GM12864 (cell line): ENCODE data around the gene TMEM208.
A peak's percentile ranks its signal among the peaks of the same experiment; 100 is the strongest.

Experiments
- DNase-seq: peaks from one replicate; pipeline ENCODE4 v3.0.0-alpha.2; 2011; ENCODE audit warnings: low read depth
- H3K4me3 ChIP-seq: 2 replicates; pipeline ENCODE4 v1.5.1; 2011; ENCODE audit warnings: mild to moderate bottlenecking, low read depth, low read length, control low read depth
- CTCF ChIP-seq: IDR thresholded peaks from 2 replicates; pipeline ENCODE4 v1.5.1; 2011; ENCODE audit warnings: low read depth, mild to moderate bottlenecking, moderate library complexity, low read length, control low read depth, inconsistent platforms; ENCODE audit errors: missing control alignments

TMEM208 gene

GRCh38 chr16:67191995-67192681 is 34.8 kb upstream of the TMEM208 start, which contains the start of gene E2F4:
Gene E2F4 (plus strand): TSS chr16:67192155. CDS start chr16:67192228, 73 bp downstream.
- peak; percentile 80 for DNase-seq
- no peak for TF ChIP-seq CTCF
- H3K4me3 ChIP-seq = peak within 1 kb of the TSS; percentile 84

GRCh38 chr16:67192781-67193361 is 34.1 kb upstream of the TMEM208 start:
- DNase-seq = no peak
- H3K4me3 ChIP-seq = peak overlapping the region; percentile 84
- no peak for TF ChIP-seq CTCF

- H3K4me3 ChIP-seq = peak overlapping the region; percentile 84
- DNase-seq = no peak
- no peak for TF ChIP-seq CTCF
Observed at GRCh38 chr16:67193536-67193935, 33.4 kb upstream of the TMEM208 start.

GRCh38 chr16:67194260-67194659 is 32.7 kb upstream of the TMEM208 start:
- no peak for TF ChIP-seq CTCF
- no peak for DNase-seq
- no peak overlapping the region for H3K4me3 ChIP-seq

GRCh38 chr16:67195676-67196075 is 31.3 kb upstream of the TMEM208 start:
- TF ChIP-seq CTCF = no peak
- no peak overlapping the region for H3K4me3 ChIP-seq
- no peak for DNase-seq

GRCh38 chr16:67196881-67197280 is 30.0 kb upstream of the TMEM208 start:
- no peak overlapping the region for H3K4me3 ChIP-seq
- TF ChIP-seq CTCF = no peak
- DNase-seq = no peak

- no peak for TF ChIP-seq CTCF
- H3K4me3 ChIP-seq = no peak overlapping the region
- no peak for DNase-seq
Observed at GRCh38 chr16:67197704-67198103, 29.2 kb upstream of the TMEM208 start.
